SH-SY5Y (cell line): ENCODE results near the gene LNPEP.

Experiments used
- GATA2 ChIP-seq: IDR thresholded peaks from 2 replicates; pipeline ENCODE4 v1.6.1; 2011; ENCODE audit warnings: mild to moderate bottlenecking, low read depth, low read length
- GATA3 ChIP-seq: IDR thresholded peaks from 2 replicates; pipeline ENCODE4 v1.6.1; 2011; ENCODE audit warnings: low read depth, mild to moderate bottlenecking, low read length, moderate library complexity

GRCh38 chr5:97043511-97043910 is 107.6 kb downstream of the LNPEP start:
- TF ChIP-seq GATA2 (no peak), GATA3 (no peak)
